ENCODE results near the gene CD79B.

DNA sequence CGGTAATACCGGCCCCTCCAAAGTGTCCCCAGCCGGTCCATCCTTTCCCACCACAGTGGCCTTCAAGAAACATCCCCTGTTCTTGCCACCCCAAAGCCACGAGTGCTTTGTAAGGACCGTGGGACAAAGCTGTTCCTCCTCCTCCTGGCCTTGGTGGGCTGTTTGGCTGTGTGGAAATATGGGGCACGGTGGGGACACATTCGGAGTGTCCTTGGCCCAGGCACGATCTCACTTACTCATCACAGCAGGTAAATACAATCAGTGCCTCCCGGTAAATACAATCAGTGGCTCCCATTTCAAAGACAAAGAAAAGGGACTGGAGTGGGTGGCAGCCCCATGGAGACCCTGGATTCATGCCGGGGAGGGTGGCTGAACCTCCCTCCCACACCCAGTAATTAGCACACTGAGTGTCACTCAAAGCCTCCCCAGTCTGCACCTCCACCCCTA is 30.2 kb upstream of the CD79B start:
- TF ChIP-seq EZH2 (IDR thresholded peaks at IDR 0.05; ENCODE audit: low read length, unreplicated experiment) (no peak), CTCF (conservative IDR thresholded peaks at IDR 0.05; ENCODE audit: low read depth, low read length) (no peak), EZH2phosphoT487 (IDR thresholded peaks at IDR 0.05; ENCODE audit: borderline replicate concordance, low read length) (no peak)

All from PC-3 (cell line).